Smooth muscle cell of the pulmonary artery (primary cell): ENCODE results near the gene RAB5IF. TPM values are rescaled to one million over a fixed set of nuclear protein-coding genes. Genes with fewer than 3 reads are reported as not detected.

Experiments used
- total RNA-seq: library from RNA; depleted of rRNA; stranded (reverse); fragments of >200 nt; gene quantifications from 2 replicates; pipeline ENCODE4 v1.2.3, GENCODE V29; 2014

Gene RAB5IF
- total RNA-seq = 46.0 and 53.4 TPM in 2 replicates

GRCh38 chr20:36605399-36606157 is at the start of gene RAB5IF:
Gene RAB5IF, plus strand, starts transcription at chr20:36605779. Its CDS starts 173 bp downstream, at chr20:36605952.

GRCh38 chr20:36573103-36573797 is 32.3 kb upstream of the RAB5IF start, which contains the start of gene TGIF2:
Gene TGIF2, plus strand, starts transcription at chr20:36573597. Its CDS starts 5,178 bp downstream, at chr20:36578775.

GRCh38 chr20:36645998-36646397 is 40.4 kb downstream of the RAB5IF start, which contains the start of gene SLA2:
Gene SLA2, minus strand, starts transcription at chr20:36646196. Its CDS starts 4,861 bp downstream, at chr20:36641335.

Other genes starting within 250 kb of the RAB5IF start
- gene MYL9, start 64.3 kb upstream of the RAB5IF start, total RNA-seq = 45.4 and 54.0 TPM in 2 replicates
- gene TGIF2, start 32.2 kb upstream of the RAB5IF start, total RNA-seq = 5.9 and 7.8 TPM in 2 replicates
- gene SLA2, start 40.4 kb downstream of the RAB5IF start, total RNA-seq = 0.03 TPM in 1 of 2 replicates, not detected in the other
- gene NDRG3, start 140.3 kb downstream of the RAB5IF start, total RNA-seq = 21.5 and 29.3 TPM in 2 replicates
- gene DSN1, start 168.0 kb downstream of the RAB5IF start, total RNA-seq = 6.7 and 10.4 TPM in 2 replicates